Activated T-helper 1 cell treated with anti-CD3 and anti-CD28 coated beads, Interleukin-12 subunit alpha, Interleukin-12 subunit beta, Interleukin-2, Interleukin-4 antibody, amounts not matched to agents 30 ng/mL and 10 ng/mL and 1 ng/mL, durations not matched to agents 14 hours and 24 hours and 36 hours (primary cell): ENCODE results near the gene PITPNC1. TPM values are rescaled to one million over a fixed set of nuclear protein-coding genes. Genes with fewer than 3 reads are reported as not detected.

Experiments
- DNase-seq: peaks from one replicate; pipeline ENCODE4 v3.0.0; 2021; ENCODE audit warnings: low spot score
- H3K27ac Mint-ChIP-seq: one replicate; pipeline ENCODE4 v1.8.0; 2021; ENCODE audit warnings: mild to moderate bottlenecking, mixed read lengths
- H3K27me3 Mint-ChIP-seq: one replicate; pipeline ENCODE4 v1.8.0; 2022; ENCODE audit warnings: mild to moderate bottlenecking, moderate library complexity, mixed read lengths; ENCODE audit not compliant: insufficient read depth
- H3K36me3 Mint-ChIP-seq: one replicate; pipeline ENCODE4 v1.8.0; 2021; ENCODE audit warnings: low read depth, mixed read lengths
- H3K4me1 Mint-ChIP-seq: one replicate; pipeline ENCODE4 v1.8.0; 2021; ENCODE audit warnings: low read depth, mixed read lengths
- H3K4me3 Mint-ChIP-seq: one replicate; pipeline ENCODE4 v1.8.0; 2021; ENCODE audit warnings: mild to moderate bottlenecking, moderate library complexity, mixed read lengths
- H3K9me3 Mint-ChIP-seq: one replicate; pipeline ENCODE4 v1.8.0; 2021; ENCODE audit warnings: mixed read lengths
- intact Hi-C: fragments of 100-400 bp; cut with micrococcal nuclease; formaldehyde crosslinking; loops from one replicate; pipeline ENCODE4 v1.15.1; 2024
- total RNA-seq: library from RNA; stranded (reverse); gene quantifications from 2 replicates; pipeline ENCODE4 v1.2.3, GENCODE V29; 2022

PITPNC1 gene
- total RNA-seq, 1 donor from 2014 or later = 17.7 TPM

- Mint-ChIP-seq H3K27ac (no peak overlapping the region), H3K36me3 (peaks cover 6% of the 10 kb centered on the region), H3K4me1 (peaks cover 53% of the 10 kb centered on the region), H3K4me3 (no peak overlapping the region), H3K27me3 (peaks cover 1% of the 10 kb centered on the region), H3K9me3 (no peaks in the 10 kb centered on the region)
- intact Hi-C loops = no loop called here
- DNase-seq = no peak
Observed at GRCh38 chr17:67443931-67444595, 67.0 kb downstream of the PITPNC1 start.

DNA sequence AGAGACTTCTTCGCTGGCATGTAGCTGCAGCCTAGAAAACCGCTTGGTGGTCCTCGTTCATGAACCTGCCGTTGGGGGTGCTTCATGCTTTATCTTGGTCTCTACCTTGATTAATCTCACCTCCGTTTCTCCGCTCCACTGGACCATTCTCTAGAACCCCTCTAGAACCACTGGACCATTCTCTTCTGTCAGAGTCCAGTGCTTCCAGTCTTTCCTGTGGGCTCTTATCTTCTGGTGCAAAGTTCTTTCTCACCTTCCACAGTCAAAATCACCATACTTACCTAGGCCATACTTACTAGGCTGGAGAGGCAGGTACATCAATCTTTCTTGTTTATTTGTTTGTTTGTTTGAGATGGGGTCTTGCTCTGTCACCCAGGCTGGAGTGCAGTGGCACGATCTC lies 71.4 kb downstream of the PITPNC1 start:
- no peak for DNase-seq
- no peak overlapping the region for H3K27ac Mint-ChIP-seq
- H3K9me3 Mint-ChIP-seq = no peaks in the 10 kb centered on the region
- H3K36me3 Mint-ChIP-seq = peaks cover 6% of the 10 kb centered on the region
- intact Hi-C loops = no loop called here
- H3K4me3 Mint-ChIP-seq = no peak overlapping the region
- peaks cover 4% of the 10 kb centered on the region for H3K27me3 Mint-ChIP-seq
- H3K4me1 Mint-ChIP-seq = peaks cover 59% of the 10 kb centered on the region

- no peak for DNase-seq
- peak overlapping the region; percentile 52 for H3K27ac Mint-ChIP-seq
- H3K36me3 Mint-ChIP-seq = peaks cover 5% of the 10 kb centered on the region
- peak overlapping the region; percentile 61 for H3K4me3 Mint-ChIP-seq
- peaks cover 61% of the 10 kb centered on the region for H3K4me1 Mint-ChIP-seq
- peaks cover 4% of the 10 kb centered on the region for H3K27me3 Mint-ChIP-seq
- no peaks in the 10 kb centered on the region for H3K9me3 Mint-ChIP-seq
- intact Hi-C loops = no loop called here
Observed at GRCh38 chr17:67449065-67449464, 72.0 kb downstream of the PITPNC1 start.

- peak overlapping the region; percentile 61 for H3K4me3 Mint-ChIP-seq
- H3K36me3 Mint-ChIP-seq = peaks cover 5% of the 10 kb centered on the region
- H3K9me3 Mint-ChIP-seq = no peaks in the 10 kb centered on the region
- peaks cover 4% of the 10 kb centered on the region for H3K27me3 Mint-ChIP-seq
- DNase-seq = no peak
- intact Hi-C loops = no loop called here
- peak overlapping the region; percentile 52 for H3K27ac Mint-ChIP-seq
- peaks cover 59% of the 10 kb centered on the region for H3K4me1 Mint-ChIP-seq
Observed at GRCh38 chr17:67449845-67450755, 73.0 kb downstream of the PITPNC1 start.

- Mint-ChIP-seq H3K27ac (peak overlapping the region; percentile 95), H3K4me3 (peak overlapping the region; percentile 48), H3K36me3 (peaks cover 7% of the 10 kb centered on the region), H3K27me3 (peaks cover 2% of the 10 kb centered on the region), H3K4me1 (peaks cover 69% of the 10 kb centered on the region), H3K9me3 (peaks cover 3% of the 10 kb centered on the region)
- DNase-seq = peak; percentile 39
- intact Hi-C loops = loop anchor here (1.0 kb wide), 6 partner anchors 12 to 63 kb away; no protein-coding TSS in a partner anchor
Observed at GRCh38 chr17:67452681-67453554, 75.8 kb downstream of the PITPNC1 start.

- peaks cover 15% of the 10 kb centered on the region for H3K9me3 Mint-ChIP-seq
- DNase-seq = no peak
- no peaks in the 10 kb centered on the region for H3K27me3 Mint-ChIP-seq
- intact Hi-C loops = no loop called here
- H3K27ac Mint-ChIP-seq = peak overlapping the region; percentile 2
- H3K4me3 Mint-ChIP-seq = no peak overlapping the region
- peaks cover 49% of the 10 kb centered on the region for H3K4me1 Mint-ChIP-seq
- peaks cover 22% of the 10 kb centered on the region for H3K36me3 Mint-ChIP-seq
Observed at GRCh38 chr17:67456103-67456502, 79.0 kb downstream of the PITPNC1 start.

DNA sequence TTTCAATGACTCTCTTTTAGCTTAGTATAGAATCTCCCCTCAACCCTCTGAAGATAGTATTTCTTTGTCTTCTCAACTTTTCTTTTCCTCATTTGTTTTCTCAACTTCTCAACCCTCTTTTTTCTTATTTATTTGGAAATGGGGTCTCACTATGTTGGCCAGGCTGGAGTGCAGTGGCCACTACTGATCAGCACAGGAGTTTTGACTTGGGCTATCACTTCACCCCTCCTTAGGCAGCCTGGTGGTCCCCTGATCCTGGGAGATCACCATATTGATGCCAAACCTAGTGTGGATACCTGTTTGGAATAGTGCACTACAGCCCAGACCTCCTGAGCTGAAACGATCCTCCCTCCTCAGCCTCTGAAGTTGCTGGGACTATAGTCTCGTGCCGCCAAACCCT lies 79.8 kb downstream of the PITPNC1 start:
- Mint-ChIP-seq H3K27ac (no peak overlapping the region), H3K36me3 (peaks cover 22% of the 10 kb centered on the region), H3K4me1 (peaks cover 49% of the 10 kb centered on the region), H3K27me3 (no peaks in the 10 kb centered on the region), H3K4me3 (no peak overlapping the region), H3K9me3 (peaks cover 15% of the 10 kb centered on the region)
- DNase-seq = no peak
- intact Hi-C loops = no loop called here

DNA sequence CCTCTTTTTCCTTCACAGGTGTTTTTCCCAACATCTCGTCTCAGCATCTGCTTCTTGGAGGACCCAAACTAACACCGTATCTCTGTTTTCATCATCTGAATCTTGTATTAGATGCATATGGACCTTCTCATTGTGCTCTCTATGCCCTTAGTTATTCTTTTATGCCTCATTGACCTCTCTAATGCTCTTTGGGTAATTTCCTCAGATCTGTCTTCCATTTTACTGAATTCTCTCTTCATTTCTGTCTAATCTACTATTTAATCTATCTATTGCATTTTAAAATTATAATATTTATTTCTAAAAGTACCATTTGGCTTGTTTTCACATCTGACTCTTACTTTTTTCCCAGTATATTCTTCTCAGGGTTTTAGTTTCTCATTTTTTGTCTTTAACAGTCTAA lies 81.1 kb downstream of the PITPNC1 start:
- Mint-ChIP-seq H3K27ac (no peak overlapping the region), H3K4me3 (no peak overlapping the region), H3K36me3 (peaks cover 23% of the 10 kb centered on the region), H3K4me1 (peaks cover 46% of the 10 kb centered on the region), H3K9me3 (peaks cover 15% of the 10 kb centered on the region), H3K27me3 (no peaks in the 10 kb centered on the region)
- intact Hi-C loops = no loop called here
- DNase-seq = no peak

DNA sequence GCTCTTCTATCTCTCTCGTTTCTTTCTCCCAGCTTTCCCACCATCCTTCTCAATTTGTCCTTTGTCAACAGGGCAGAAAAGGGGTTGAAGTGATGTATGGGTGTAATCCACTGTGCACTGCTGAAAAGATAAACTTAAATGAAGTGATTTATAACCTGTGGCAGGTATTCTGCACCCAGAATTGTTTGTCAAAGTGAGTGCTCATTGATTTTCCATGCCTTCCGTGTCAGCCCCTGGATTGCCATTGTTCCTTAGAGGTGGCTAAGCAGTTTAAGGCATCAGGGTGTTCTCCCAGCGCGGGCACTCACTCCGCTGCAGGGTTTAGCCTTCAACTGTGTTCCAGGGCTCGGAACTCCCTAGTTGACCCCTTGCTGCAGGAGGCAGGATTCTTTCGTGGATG lies 82.9 kb downstream of the PITPNC1 start:
- intact Hi-C loops = no loop called here
- H3K27ac Mint-ChIP-seq = no peak overlapping the region

DNA sequence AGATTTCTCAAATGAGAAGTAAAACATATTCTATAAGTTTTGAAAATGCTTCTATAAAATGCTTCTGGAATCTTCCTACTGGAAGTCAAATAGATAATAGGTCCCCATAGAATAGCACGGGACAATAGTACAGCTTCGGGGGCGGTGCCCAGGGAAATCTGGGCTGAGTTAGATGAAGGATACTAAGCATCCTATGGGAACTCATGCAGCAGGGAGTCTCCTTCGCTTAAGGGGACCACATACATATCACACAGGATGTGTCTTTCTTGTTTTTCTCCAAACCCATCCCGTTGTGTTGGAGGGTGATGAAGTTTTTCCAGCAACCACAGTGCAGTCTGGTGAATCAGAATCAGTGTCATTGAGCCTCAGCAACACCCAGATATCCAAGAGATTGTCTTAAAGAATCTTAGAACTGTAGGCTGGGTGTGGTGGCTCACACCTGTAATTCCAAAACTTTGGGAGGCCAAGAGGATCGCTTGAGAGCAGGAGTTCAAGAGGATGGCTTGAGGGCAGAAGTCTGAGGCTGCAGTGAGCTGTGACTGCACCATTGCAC lies 84.2 kb downstream of the PITPNC1 start:
- no peaks in the 10 kb centered on the region for H3K27me3 Mint-ChIP-seq
- no peak for DNase-seq
- intact Hi-C loops = no loop called here
- no peak overlapping the region for H3K4me3 Mint-ChIP-seq
- H3K4me1 Mint-ChIP-seq = peaks cover 48% of the 10 kb centered on the region
- peak overlapping the region; percentile 72 for H3K27ac Mint-ChIP-seq
- peaks cover 19% of the 10 kb centered on the region for H3K36me3 Mint-ChIP-seq
- H3K9me3 Mint-ChIP-seq = peaks cover 15% of the 10 kb centered on the region

More for the DNA sequence above, 82.9 kb downstream of the PITPNC1 start:
- Mint-ChIP-seq H3K27me3 (no peaks in the 10 kb centered on the region), H3K36me3 (peaks cover 19% of the 10 kb centered on the region), H3K4me1 (peaks cover 47% of the 10 kb centered on the region), H3K4me3 (no peak overlapping the region), H3K9me3 (peaks cover 15% of the 10 kb centered on the region)
- no peak for DNase-seq

DNA sequence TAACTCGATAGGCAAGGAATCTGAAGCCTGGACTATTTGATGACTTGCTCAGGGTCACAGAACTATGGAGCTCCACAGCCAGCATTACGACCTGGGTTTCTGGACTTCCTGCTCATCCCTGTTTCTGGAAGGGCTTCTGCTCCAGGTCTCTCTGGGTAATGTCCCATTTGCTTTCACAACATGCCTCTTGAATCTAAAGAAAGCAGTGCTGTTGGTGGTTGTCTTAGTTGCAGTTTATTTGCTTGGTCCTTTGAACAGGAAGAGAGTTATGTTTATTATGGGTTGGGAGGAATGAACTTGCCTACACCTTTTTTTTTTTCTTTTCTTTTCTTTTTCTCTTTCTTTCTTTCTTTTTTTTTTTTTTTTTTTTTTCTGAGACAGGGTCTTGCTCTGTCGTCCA lies 84.8 kb downstream of the PITPNC1 start:
- Mint-ChIP-seq H3K4me3 (no peak overlapping the region), H3K36me3 (peaks cover 18% of the 10 kb centered on the region), H3K27ac (peak overlapping the region; percentile 72), H3K9me3 (peaks cover 15% of the 10 kb centered on the region), H3K4me1 (peaks cover 48% of the 10 kb centered on the region), H3K27me3 (no peaks in the 10 kb centered on the region)
- intact Hi-C loops = no loop called here
- no peak for DNase-seq

DNA sequence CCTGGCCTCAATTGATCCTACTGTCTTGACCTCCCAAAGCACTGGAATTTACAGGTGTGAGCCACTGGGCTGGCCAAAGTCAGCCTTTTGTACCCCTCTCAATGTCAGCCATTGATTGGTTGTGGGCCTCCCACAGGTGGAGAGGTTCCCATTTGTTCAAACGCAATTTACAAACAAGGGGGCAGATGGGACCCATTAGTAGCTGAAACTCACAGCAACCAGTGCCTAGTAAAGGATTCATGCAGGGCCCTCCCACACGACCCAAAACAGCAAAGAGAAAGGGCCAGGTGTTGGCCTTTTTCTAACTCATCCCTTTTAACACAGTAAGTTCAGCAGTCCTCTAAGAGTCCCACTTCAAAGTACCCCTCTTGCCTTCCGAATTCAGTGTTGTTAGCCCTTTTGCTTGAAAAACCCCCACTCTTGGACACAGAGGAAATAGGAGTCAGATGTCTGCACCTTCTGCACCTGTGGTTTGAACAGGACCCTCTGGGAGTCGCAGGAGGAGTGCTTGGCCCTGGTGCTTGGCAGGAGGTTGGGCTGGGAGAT lies 89.2 kb downstream of the PITPNC1 start:
- no peaks in the 10 kb centered on the region for H3K27me3 Mint-ChIP-seq
- H3K4me3 Mint-ChIP-seq = no peak overlapping the region
- no peak for DNase-seq
- peaks cover 65% of the 10 kb centered on the region for H3K4me1 Mint-ChIP-seq
- intact Hi-C loops = no loop called here
- no peak overlapping the region for H3K27ac Mint-ChIP-seq
- H3K36me3 Mint-ChIP-seq = peaks cover 1% of the 10 kb centered on the region
- H3K9me3 Mint-ChIP-seq = no peaks in the 10 kb centered on the region
